Endothelial cell of umbilical vein (primary cell): ENCODE results near the gene AFG1L. TPM values are rescaled to one million over a fixed set of nuclear protein-coding genes. Genes with fewer than 3 reads are reported as not detected.

Source experiments
- BruUV-seq: library from RNA; stranded (reverse); fragments of 400-500 nt; replicated peaks from 2 replicates; lab custom pipeline; 2021; lab: Mats Ljungman, UMichigan
- CTCF ChIA-PET: fragments of 300-600, 350-600 bp; sonication (Branson Sonifier 250); formaldehyde crosslinking; loops from one replicate; lab custom pipeline; 2021; ENCODE audit warnings: antibody characterized with exemption, inconsistent platforms; lab: Charles Lee
- POLR2A ChIA-PET: fragments of 300-600, 350-600 bp; sonication (Branson Sonifier 250); formaldehyde crosslinking; loops from one replicate; lab custom pipeline; 2021; ENCODE audit warnings: antibody characterized with exemption, inconsistent platforms; lab: Charles Lee
- DNase-seq: peaks from one replicate; pipeline ENCODE4 v3.0.0-alpha.2; 2011; ENCODE audit warnings: low read depth, low spot score
- FAIRE-seq: peaks from 2 replicates; lab custom pipeline; 2011; peaks lifted over from hg19 to GRCh38; lab: Jason Lieb, UNC
- H2AFZ ChIP-seq: 2 replicates; pipeline ENCODE4 v1.6.0; 2012; ENCODE audit warnings: low read depth, low read length, control low read depth, inconsistent platforms
- H3K27ac ChIP-seq: 2 replicates; pipeline ENCODE4 v1.5.1; 2011; ENCODE audit warnings: low read depth, mild to moderate bottlenecking, control low read depth, low read length, moderate library complexity; ENCODE audit not compliant: insufficient read depth
- H3K27me3 ChIP-seq, 2 experiments: 2 replicates each; pipeline versions ENCODE4 v1.6.0 to v1.6.1; 2011; ENCODE audit warnings: low read length in 2 of 2, mixed read lengths in 1 of 2; ENCODE audit not compliant: control insufficient read depth in 2 of 2, insufficient read depth in 2 of 2
- H3K36me3 ChIP-seq, 2 experiments: 2 replicates in 1 of 2; 3 replicates in 1 of 2; pipeline ENCODE4 v1.5.1; 2011; ENCODE audit warnings: low read length in 2 of 2, mild to moderate bottlenecking in 1 of 2, moderate library complexity in 1 of 2; ENCODE audit not compliant: control insufficient read depth in 2 of 2, insufficient read depth in 2 of 2; ENCODE audit errors: extremely low read depth in 1 of 2
- H3K4me1 ChIP-seq: 3 replicates; pipeline ENCODE4 v1.5.1; 2011; ENCODE audit warnings: mild to moderate bottlenecking, low read length; ENCODE audit not compliant: control insufficient read depth, insufficient read depth; ENCODE audit errors: extremely low read depth
- H3K4me2 ChIP-seq: 2 replicates; pipeline ENCODE4 v1.6.1; 2011; ENCODE audit warnings: low read length, control low read depth, mixed read lengths; ENCODE audit not compliant: insufficient read depth
- H3K4me3 ChIP-seq, 3 experiments: fragments of 200-600 bp in 1 of 3; sonication (generic), shearing (Covaris generic) in 1 of 3; replicated peaks in 1 of 3; 2 replicates each; pipeline ENCODE4 v1.5.1; 2011 to 2016; ENCODE audit warnings: control low read depth in 3 of 3, low read length in 3 of 3, mild to moderate bottlenecking in 2 of 3, inconsistent platforms in 1 of 3, low read depth in 1 of 3, moderate library complexity in 1 of 3; ENCODE audit not compliant: insufficient read depth in 1 of 3
- H3K79me2 ChIP-seq: 2 replicates; pipeline ENCODE4 v1.6.0; 2012; ENCODE audit warnings: low read length, inconsistent platforms; ENCODE audit not compliant: control insufficient read depth, insufficient read depth
- H3K9ac ChIP-seq: replicated peaks from 2 replicates; pipeline ENCODE3; 2011; ENCODE audit warnings: low read length, control low read depth; ENCODE audit not compliant: insufficient read depth; ENCODE audit errors: extremely low read depth
- H3K9me1 ChIP-seq: replicated peaks from 3 replicates; pipeline ENCODE4 v1.6.0; 2011; ENCODE audit warnings: mild to moderate bottlenecking, low read length; ENCODE audit not compliant: control insufficient read depth, insufficient read depth; ENCODE audit errors: extremely low read depth
- H3K9me3 ChIP-seq: replicated peaks from 2 replicates; pipeline ENCODE4 v1.5.1; 2012; ENCODE audit warnings: low read length, inconsistent platforms; ENCODE audit not compliant: control insufficient read depth, insufficient read depth
- H4K20me1 ChIP-seq: replicated peaks from 2 replicates; pipeline ENCODE3; 2011; ENCODE audit warnings: mild to moderate bottlenecking, low read length; ENCODE audit not compliant: control insufficient read depth, insufficient read depth; ENCODE audit errors: extremely low read depth
- CTCF ChIP-seq, 2 donors: IDR thresholded peaks; 1 replicate in 1 of 2; 2 replicates in 1 of 2; pipeline ENCODE4 v1.5.1; 2011; ENCODE audit warnings: low read length in 2 of 2, mild to moderate bottlenecking in 2 of 2, moderate library complexity in 2 of 2, control low read depth in 1 of 2, inconsistent platforms in 1 of 2, low read depth in 1 of 2; ENCODE audit not compliant: insufficient read depth in 1 of 2; ENCODE audit errors: extremely low read depth in 1 of 2
- EZH2 ChIP-seq: IDR thresholded peaks from 2 replicates; pipeline ENCODE4 v1.6.1; 2012; ENCODE audit warnings: borderline replicate concordance, low read depth, mild to moderate bottlenecking, moderate library complexity, low read length, inconsistent platforms; ENCODE audit not compliant: severe bottlenecking
- FOS ChIP-seq: IDR thresholded peaks from 2 replicates; pipeline ENCODE4 v1.6.1; 2011; ENCODE audit warnings: mild to moderate bottlenecking, low read length, moderate library complexity, borderline replicate concordance; ENCODE audit not compliant: insufficient read depth
- GATA2 ChIP-seq: IDR thresholded peaks from 2 replicates; pipeline ENCODE4 v1.7.0; 2011; ENCODE audit warnings: low read depth, mild to moderate bottlenecking, moderate library complexity, mixed read lengths, low read length; ENCODE audit not compliant: insufficient read length, insufficient read depth
- JUN ChIP-seq: IDR thresholded peaks from 2 replicates; pipeline ENCODE4 v1.6.1; 2011; ENCODE audit warnings: borderline replicate concordance, low read depth; ENCODE audit not compliant: insufficient read length, insufficient read depth
- MAX ChIP-seq: IDR thresholded peaks from 2 replicates; pipeline ENCODE4 v1.6.1; 2011; ENCODE audit not compliant: insufficient read depth, insufficient read length
- MYC ChIP-seq: IDR thresholded peaks from one replicate; pipeline ENCODE4 v1.6.1; 2011; ENCODE audit warnings: mild to moderate bottlenecking, low read depth, low read length
- POLR2A ChIP-seq: IDR thresholded peaks from 2 replicates; pipeline ENCODE4 v1.6.1; 2012; ENCODE audit warnings: low read depth, mild to moderate bottlenecking, control low read depth, low read length
- POLR2AphosphoS5 ChIP-seq: IDR thresholded peaks from 2 replicates; pipeline ENCODE4 v1.6.1; 2012; ENCODE audit warnings: low read depth, mild to moderate bottlenecking, control low read depth, low read length, moderate library complexity; ENCODE audit not compliant: insufficient read depth
- dilution Hi-C: fragments of 300-500 bp; cut with MboI; formaldehyde crosslinking; loops from one replicate; pipeline ENCODE4 v1.15.0; 2019; ENCODE audit warnings: low sequenced_read_pairs; ENCODE audit not compliant: extremely low pct_ligation_motif_present
- intact Hi-C: fragments of 100-400 bp; cut with micrococcal nuclease; formaldehyde crosslinking; loops from one replicate; pipeline ENCODE4 v1.10.0; 2022
- polyA plus RNA-seq, 4 experiments: library from polyadenylated mRNA; depleted of rRNA in 3 of 4; stranded (reverse) in 3 of 4; unstranded in 1 of 4; fragments of >200 nt; gene quantifications; 2 replicates each; pipeline versions ENCODE4 v1.2.1 to v1.2.3, GENCODE V29; 2011 to 2012; ENCODE audit warnings: missing spikeins in 1 of 4
- total RNA-seq: library from RNA; stranded (reverse); gene quantifications from 2 replicates; pipeline ENCODE4 v1.2.3, GENCODE V29; 2021

Gene AFG1L
- total and polyA plus RNA-seq, 2 donors (not counting 3 experiments of a cell fraction or from before 2014, with no cell fraction given): 1.0 to 6.2 TPM

DNA sequence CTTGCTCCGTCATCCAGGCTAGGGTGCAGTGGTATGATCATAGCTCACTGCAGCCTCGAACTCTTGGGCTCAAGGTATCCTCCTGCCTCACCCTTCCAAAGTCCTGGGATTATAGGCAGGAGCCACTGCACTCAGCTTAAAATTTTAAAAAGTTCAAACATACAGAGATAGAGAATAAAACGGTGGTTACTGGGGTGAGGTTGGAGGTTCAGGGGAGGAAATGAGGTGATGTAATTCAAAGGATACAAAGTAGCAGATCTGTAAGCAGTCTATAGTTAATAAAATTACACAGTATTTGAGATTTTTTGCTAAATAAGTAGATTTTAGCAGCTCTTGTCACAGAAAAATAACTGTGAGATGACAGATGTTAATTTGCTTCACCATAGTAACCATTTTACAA is 7.5 kb upstream of the AFG1L start:
- Histone ChIP-seq H3K4me2 (no peak overlapping the region), H4K20me1 (no peaks in the 10 kb centered on the region), H3K9me1 (no peaks in the 10 kb centered on the region), H3K4me1 (no peaks in the 10 kb centered on the region), H3K9me3 (no peaks in the 10 kb centered on the region), H3K27ac (no peak overlapping the region), H3K27me3 (peaks cover 0 to 6% of the 10 kb centered on the region in 2 experiments), H3K9ac (no peak overlapping the region), H3K79me2 (no peaks in the 10 kb centered on the region), H3K36me3 (no peaks in the 10 kb centered on the region), H2AFZ (no peak overlapping the region), H3K4me3 (no peak overlapping the region)
- TF ChIP-seq CTCF (IDR thresholded peaks at IDR 0.05; ENCODE audit: extremely low read depth in 1 of 2, insufficient read depth in 1 of 2, low read depth in 1 of 2, low read length in 2 of 2): no peak
- TF ChIP-seq MYC: no peak
- no peak for TF ChIP-seq FOS
- no peak for TF ChIP-seq POLR2A
- TF ChIP-seq POLR2AphosphoS5: no peak
- no peak for TF ChIP-seq JUN
- TF ChIP-seq MAX: no peak
- TF ChIP-seq EZH2: no peak
- no peak for TF ChIP-seq GATA2
- CTCF ChIA-PET: interaction anchor here (1.8 kb wide), 1 partner anchor 204 kb away, joined by 6 read pairs; no protein-coding TSS in a partner anchor
- intact Hi-C loops: no loop called here
- POLR2A ChIA-PET: no interaction called here
- BruUV-seq: no TSS peak
- dilution Hi-C loops: no loop called here
- FAIRE-seq (no peak), DNase-seq (no peak)
